Gastroesophageal sphincter (tissue), 4 donors: Measurements from ENCODE around the gene LRRC8B. TPM values are rescaled to one million over a fixed set of nuclear protein-coding genes. Genes with fewer than 3 reads are reported as not detected.

Experiments
- ATAC-seq: fragments of 150-250 bp; one replicate; pipeline ENCODE4 v1.9.1; 2016; ENCODE audit warnings: mild to moderate bottlenecking, moderate library complexity
- H3K27ac ChIP-seq, 4 donors: fragments of 200-600 bp; sonication (generic) in 3 of 4; 1 replicate in 3 of 4; 2 replicates in 1 of 4; pipeline ENCODE4 v1.5.1; 2016 to 2019
- H3K27me3 ChIP-seq: fragments of 200-600 bp; sonication (generic); one replicate; pipeline ENCODE4 v1.5.1; 2019
- H3K36me3 ChIP-seq, 2 donors: fragments of 200-600 bp; sonication (generic); one replicate each; pipeline ENCODE4 v1.5.1; 2019; ENCODE audit warnings: control low read depth in 1 of 2
- H3K4me1 ChIP-seq, 3 donors: fragments of 200-600 bp; sonication (generic); 1 replicate in 2 of 3; 2 replicates in 1 of 3; pipeline ENCODE4 v1.5.1; 2016 to 2019; ENCODE audit warnings: control low read depth in 2 of 3
- H3K4me3 ChIP-seq, 2 donors: fragments of 200-600 bp; sonication (generic); one replicate each; pipeline ENCODE4 v1.5.1; 2019; ENCODE audit warnings: mild to moderate bottlenecking in 1 of 2, moderate library complexity in 1 of 2
- H3K9me3 ChIP-seq, 3 donors: fragments of 200-600 bp; sonication (generic); one replicate each; pipeline ENCODE4 v1.5.1; 2017 to 2019; ENCODE audit warnings: control low read depth in 2 of 3
- EP300 ChIP-seq: sonication (generic); formaldehyde crosslinking; IDR thresholded peaks from one replicate; pipeline ENCODE4 v1.6.1; 2017; ENCODE audit warnings: antibody characterized with exemption, mild to moderate bottlenecking
- POLR2A ChIP-seq, 2 donors: fragments of 450-650 bp; IDR thresholded peaks; one replicate each; pipeline ENCODE4 v1.6.1; 2017; ENCODE audit warnings: antibody characterized with exemption in 2 of 2, mild to moderate bottlenecking in 2 of 2, moderate library complexity in 1 of 2
- POLR2AphosphoS5 ChIP-seq: sonication (generic); formaldehyde crosslinking; IDR thresholded peaks from one replicate; pipeline ENCODE4 v1.6.1; 2017; ENCODE audit warnings: antibody characterized with exemption
- WGBS, 2 donors: methylation state at CpG; one replicate each; pipeline ENCODE4 v1.1.5; 2018; ENCODE audit warnings: low coverage in 1 of 2; 5-methylcytosine and 5-hydroxymethylcytosine counted together
- total RNA-seq, 4 donors: library from RNA; depleted of rRNA; stranded (reverse); fragments of >200 nt; gene quantifications; one replicate each; pipeline ENCODE4 v1.1.0, GENCODE V29; 2016
- TF ChIP-seq, protein P1 (sequence below), 4 experiments: fragments of 200-600 bp in 2 of 4; fragments of 450-650 bp in 2 of 4; sonication (generic) in 1 of 4; IDR thresholded peaks; one replicate each; pipeline ENCODE4 v1.5.1; 2017 to 2019; ENCODE audit warnings: antibody characterized with exemption in 4 of 4, mild to moderate bottlenecking in 2 of 4, moderate library complexity in 2 of 4

Gene LRRC8B
- total RNA-seq, 4 donors from 2014 or later = 3.5 to 6.9 (median 5.0) TPM

DNA sequence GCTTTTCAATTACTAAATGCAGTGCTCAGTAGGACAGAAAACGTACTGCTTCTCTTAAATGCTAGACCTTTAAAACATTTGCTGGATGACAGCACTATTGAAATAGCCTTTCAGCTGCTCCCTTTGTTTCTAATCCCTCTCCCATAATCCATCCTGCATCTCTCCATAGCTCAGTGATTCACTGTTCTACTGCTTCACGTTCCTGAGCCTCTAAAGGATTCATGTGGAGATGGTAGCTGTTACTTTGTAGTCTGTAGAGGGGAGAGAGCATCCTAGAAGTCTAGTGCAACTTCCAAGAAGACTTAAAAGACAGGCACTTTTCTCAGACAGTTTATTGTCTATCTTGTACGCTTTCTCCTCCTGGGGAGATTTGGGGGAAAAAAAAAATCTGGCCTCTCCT is 51.4 kb downstream of the LRRC8B start:
- Histone ChIP-seq H3K36me3 (peaks cover 0 to 14% of the 10 kb centered on the region in 2 donors), H3K4me1 (no peaks in the 10 kb centered on the region), H3K27me3 (no peaks in the 10 kb centered on the region), H3K27ac (no peak overlapping the region), H3K9me3 (no peaks in the 10 kb centered on the region), H3K4me3 (no peak overlapping the region)
- 72 to 82% methylated on average over 2 to 3 of the region's 3 CpGs for WGBS, 2 donors
- ATAC-seq = no peak
- TF ChIP-seq POLR2AphosphoS5 (no peak), EP300 (no peak), POLR2A (IDR thresholded peaks at IDR 0.05) (no peak)
- TF ChIP-seq, protein P1, sequence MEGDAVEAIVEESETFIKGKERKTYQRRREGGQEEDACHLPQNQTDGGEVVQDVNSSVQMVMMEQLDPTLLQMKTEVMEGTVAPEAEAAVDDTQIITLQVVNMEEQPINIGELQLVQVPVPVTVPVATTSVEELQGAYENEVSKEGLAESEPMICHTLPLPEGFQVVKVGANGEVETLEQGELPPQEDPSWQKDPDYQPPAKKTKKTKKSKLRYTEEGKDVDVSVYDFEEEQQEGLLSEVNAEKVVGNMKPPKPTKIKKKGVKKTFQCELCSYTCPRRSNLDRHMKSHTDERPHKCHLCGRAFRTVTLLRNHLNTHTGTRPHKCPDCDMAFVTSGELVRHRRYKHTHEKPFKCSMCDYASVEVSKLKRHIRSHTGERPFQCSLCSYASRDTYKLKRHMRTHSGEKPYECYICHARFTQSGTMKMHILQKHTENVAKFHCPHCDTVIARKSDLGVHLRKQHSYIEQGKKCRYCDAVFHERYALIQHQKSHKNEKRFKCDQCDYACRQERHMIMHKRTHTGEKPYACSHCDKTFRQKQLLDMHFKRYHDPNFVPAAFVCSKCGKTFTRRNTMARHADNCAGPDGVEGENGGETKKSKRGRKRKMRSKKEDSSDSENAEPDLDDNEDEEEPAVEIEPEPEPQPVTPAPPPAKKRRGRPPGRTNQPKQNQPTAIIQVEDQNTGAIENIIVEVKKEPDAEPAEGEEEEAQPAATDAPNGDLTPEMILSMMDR (IDR thresholded peaks at IDR 0.05) = no peak

DNA sequence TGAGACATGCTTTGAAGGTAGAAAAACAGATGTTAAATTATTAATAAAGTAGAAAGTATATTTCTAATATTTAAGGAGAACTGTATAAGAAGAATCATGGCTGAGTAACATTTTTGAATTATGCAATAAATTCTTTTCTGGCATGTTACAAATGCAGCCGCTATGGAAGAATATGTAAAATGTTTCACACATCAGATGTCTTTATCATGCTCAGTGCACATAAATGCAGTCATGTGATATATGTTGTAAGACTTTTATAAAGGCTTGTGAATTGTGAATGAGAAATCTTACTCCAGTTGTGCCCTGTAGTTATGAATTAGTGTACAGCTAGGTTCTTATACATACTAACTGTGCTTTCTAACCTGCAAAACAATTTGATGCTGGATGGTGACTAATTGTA is 53.5 kb downstream of the LRRC8B start:
- ATAC-seq = no peak
- H3K36me3 ChIP-seq = peaks cover 0 to 24% of the 10 kb centered on the region in 2 donors
- no peaks in the 10 kb centered on the region for H3K27me3 ChIP-seq
- WGBS, 2 donors = 88 to 94% methylated on average over 1 of the region's 1 CpG
- TF ChIP-seq, protein P1 (IDR thresholded peaks at IDR 0.05) = no peak
- TF ChIP-seq EP300 (no peak), POLR2A (IDR thresholded peaks at IDR 0.05) (no peak), POLR2AphosphoS5 (no peak)
- H3K4me1 ChIP-seq = no peaks in the 10 kb centered on the region
- H3K27ac ChIP-seq = no peak overlapping the region
- no peaks in the 10 kb centered on the region for H3K9me3 ChIP-seq
- no peak overlapping the region for H3K4me3 ChIP-seq

DNA sequence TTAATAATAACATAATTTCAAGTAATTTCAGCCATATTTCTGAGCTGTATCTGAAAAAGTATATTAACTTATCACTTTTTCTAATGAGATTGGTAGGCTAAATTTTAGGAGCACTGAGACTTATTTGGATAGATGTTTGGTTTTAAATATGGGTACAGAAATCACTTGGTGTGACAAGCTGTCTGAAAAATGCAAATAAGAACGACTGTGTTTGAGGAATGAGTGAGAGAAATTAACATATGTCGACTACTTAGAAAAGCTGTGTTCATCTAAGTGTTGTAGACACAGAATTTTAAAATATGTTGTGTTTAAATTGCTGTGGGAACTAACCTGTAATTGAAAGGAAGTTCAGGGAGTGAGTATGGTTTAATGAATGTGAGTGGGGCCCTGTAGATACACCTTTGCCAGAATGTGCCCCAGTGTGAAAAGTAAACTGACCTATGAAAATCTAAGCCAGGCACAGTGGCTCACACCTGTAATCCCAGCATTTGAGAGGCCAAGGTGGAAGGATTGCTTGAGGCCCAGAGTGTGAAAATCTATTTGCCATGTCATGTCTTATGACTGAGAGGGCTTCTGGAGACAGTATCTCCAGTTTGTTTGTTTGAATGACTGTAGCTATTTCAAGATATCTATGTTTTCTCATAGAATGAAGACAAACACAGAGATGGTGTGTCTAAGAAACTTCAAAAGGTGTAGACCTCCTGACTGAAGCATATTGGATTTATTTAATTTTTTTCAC is 54.5 kb downstream of the LRRC8B start:
- H3K27ac ChIP-seq = no peak overlapping the region
- no peak overlapping the region for H3K4me3 ChIP-seq
- no peaks in the 10 kb centered on the region for H3K27me3 ChIP-seq
- H3K4me1 ChIP-seq = no peaks in the 10 kb centered on the region
- TF ChIP-seq POLR2A (IDR thresholded peaks at IDR 0.05) = no peak
- TF ChIP-seq EP300 = no peak
- no peak for TF ChIP-seq POLR2AphosphoS5
- TF ChIP-seq, protein P1 (IDR thresholded peaks at IDR 0.05) = no peak
- ATAC-seq = no peak
- 84 to 96% methylated on average over 2 of the region's 2 CpGs for WGBS, 2 donors
- no peaks in the 10 kb centered on the region for H3K9me3 ChIP-seq
- peaks cover 0 to 28% of the 10 kb centered on the region in 2 donors for H3K36me3 ChIP-seq

DNA sequence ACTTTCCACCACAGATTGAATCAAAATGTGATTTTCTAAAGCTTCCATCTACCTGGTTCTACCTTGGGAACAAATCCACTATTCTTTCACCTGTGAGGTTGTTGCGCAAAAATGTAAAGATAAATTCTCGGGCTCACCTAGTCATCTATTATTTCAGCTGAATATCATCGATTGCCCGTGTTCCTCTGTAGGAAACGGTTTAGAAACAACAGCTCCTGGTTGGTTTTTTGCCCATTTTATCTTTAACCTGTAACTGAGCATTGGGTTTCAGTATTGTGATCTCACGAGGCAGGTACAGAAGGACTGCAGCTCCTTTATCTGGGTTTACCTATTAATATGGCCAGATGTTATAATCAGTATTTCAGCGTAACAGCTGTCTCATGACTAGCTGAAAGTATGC is 55.4 kb downstream of the LRRC8B start:
- Histone ChIP-seq H3K9me3 (no peaks in the 10 kb centered on the region), H3K4me1 (no peaks in the 10 kb centered on the region), H3K36me3 (peaks cover 0 to 34% of the 10 kb centered on the region in 2 donors), H3K4me3 (no peak overlapping the region), H3K27ac (no peak overlapping the region), H3K27me3 (no peaks in the 10 kb centered on the region)
- no peak for ATAC-seq
- WGBS, 2 donors = 95 to 96% methylated on average over 7 of the region's 7 CpGs
- TF ChIP-seq POLR2AphosphoS5 = no peak
- TF ChIP-seq, protein P1 (IDR thresholded peaks at IDR 0.05) = no peak
- TF ChIP-seq EP300 = no peak
- no peak for TF ChIP-seq POLR2A (IDR thresholded peaks at IDR 0.05)

DNA sequence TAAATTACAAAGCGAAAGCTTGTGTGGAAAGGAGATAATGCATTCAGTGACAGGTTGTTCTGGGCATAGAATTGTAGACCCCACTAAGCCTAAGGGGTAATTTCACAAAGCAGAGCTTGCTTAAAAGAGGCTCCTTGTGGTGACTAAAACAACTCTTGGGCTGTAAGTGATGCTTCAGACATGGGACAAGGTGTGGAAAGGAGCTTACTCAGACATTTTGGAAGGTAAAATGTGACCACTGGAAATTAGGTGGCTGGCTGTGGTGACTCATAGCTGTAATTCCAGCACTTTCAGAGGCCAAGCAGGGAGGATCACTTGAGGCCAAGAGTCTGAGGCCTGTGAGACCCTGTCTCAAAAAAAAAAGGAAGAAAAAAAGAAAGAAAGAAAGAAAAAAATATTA is 57.2 kb downstream of the LRRC8B start:
- H3K9me3 ChIP-seq = no peaks in the 10 kb centered on the region
- 83 to 100% methylated on average over 1 of the region's 1 CpG for WGBS, 2 donors
- H3K27ac ChIP-seq = no peak overlapping the region
- ATAC-seq = no peak
- no peak overlapping the region for H3K4me3 ChIP-seq
- H3K27me3 ChIP-seq = no peaks in the 10 kb centered on the region
- no peaks in the 10 kb centered on the region for H3K4me1 ChIP-seq
- no peak for TF ChIP-seq POLR2A (IDR thresholded peaks at IDR 0.05)
- TF ChIP-seq EP300 = no peak
- no peak for TF ChIP-seq POLR2AphosphoS5
- TF ChIP-seq, protein P1 (IDR thresholded peaks at IDR 0.05) = no peak
- H3K36me3 ChIP-seq = peaks cover 0 to 35% of the 10 kb centered on the region in 2 donors
